ENCODE results near the gene PARP12. TPM values are rescaled to one million over a fixed set of nuclear protein-coding genes. Genes with fewer than 3 reads are reported as not detected.

The PARP12 gene
- total and polyA plus RNA-seq, 2 of the 8 experiments (the other 6 are each of a cell fraction or from before 2014, with no cell fraction given): 9.0 to 21.5 TPM

- TF ChIP-seq CHD7 (IDR thresholded peaks at IDR 0.05; ENCODE audit: insufficient replicate concordance, low read length) (no peak), NANOG (IDR thresholded peaks at IDR 0.05; ENCODE audit: insufficient read depth, low read depth, low read length, poor library complexity, severe bottlenecking) (no peak), USF2 (IDR thresholded peaks at IDR 0.05; ENCODE audit: low read length) (no peak), HDAC2 (IDR thresholded peaks at IDR 0.05; ENCODE audit: borderline replicate concordance in 1 of 2, low read depth in 2 of 2, low read length in 2 of 2) (no peak), TAF1 (IDR thresholded peaks at IDR 0.05; ENCODE audit: low read depth, low read length) (no peak)
Observed at GRCh38 chr7:140039066-140039465, 23.7 kb downstream of the PARP12 start (continued).

Measured in H1 (cell line).